Mucosa of descending colon (tissue), 3 donors: ENCODE measurements around the gene NELFA. TPM values are rescaled to one million over a fixed set of nuclear protein-coding genes. Genes with fewer than 3 reads are reported as not detected.
"Not testable (repeated sequence)": the region's sequence is repeated elsewhere in the genome, so short reads cannot be mapped to it uniquely, and the experiment has no call there.

Experiments
- ATAC-seq: fragments of 200-7000 bp; cut with Tn5 transposase; one replicate; pipeline ENCODE4 v1.9.1; 2020; ENCODE audit warnings: mild to moderate bottlenecking, moderate library complexity
- DNase-seq, 3 donors: peaks; one replicate each; pipeline ENCODE4 v3.0.0-alpha.2; 2020
- H3K36me3 ChIP-seq: fragments of 200-600 bp; one replicate; pipeline ENCODE4 v1.8.0; 2021; ENCODE audit warnings: low read depth, mild to moderate bottlenecking
- H3K4me1 ChIP-seq: fragments of 200-600 bp; one replicate; pipeline ENCODE4 v1.8.0; 2021; ENCODE audit warnings: low read depth, mild to moderate bottlenecking
- H3K4me3 ChIP-seq: fragments of 200-600 bp; one replicate; pipeline ENCODE4 v1.8.0; 2021; ENCODE audit warnings: mild to moderate bottlenecking
- H3K9me3 ChIP-seq: fragments of 200-600 bp; one replicate; pipeline ENCODE4 v1.8.0; 2021; ENCODE audit warnings: mild to moderate bottlenecking
- CTCF ChIP-seq: fragments of 200-600 bp; IDR thresholded peaks from one replicate; pipeline ENCODE4 v1.8.0; 2022; ENCODE audit warnings: antibody characterized with exemption, mild to moderate bottlenecking
- intact Hi-C, 2 donors: fragments of 100-400 bp; cut with DNase I in 1 of 2; cut with micrococcal nuclease in 1 of 2; formaldehyde crosslinking; loops; one replicate each; pipeline versions ENCODE4 v1.11.0 to v1.11.1; 2022; cut with DNase I, micrococcal nuclease
- total RNA-seq, 3 donors: library from RNA; stranded (reverse); fragmentation: NEBNext Ultra II Directional in 2 of 3; extraction: Animal tissue kit (Norgen Biotek cat#: 25700) in 2 of 3; gene quantifications; one replicate each; pipeline versions ENCODE4 v1.2.1 to v1.2.4, GENCODE V29; 2021 to 2023
- donor health status: DM: no; HTN: no; CAD: no; lungs with moderate emphysema.
- donor health status: DM: no; HTN: no; CAD: no.
- donor health status: DM: no; HTN: yes; CAD: no.

The NELFA gene
- total RNA-seq, 3 donors from 2014 or later: 31.1 to 34.2 (median 31.5) TPM

- intact Hi-C loops: no loop called here
- no peak overlapping the region for H3K4me3 ChIP-seq
- ATAC-seq: no peak
These were observed 17.0 kb upstream of the NELFA start for GRCh38 chr4:2025817-2026216.

GRCh38 chr4:2024683-2025082, 15.9 kb upstream of the NELFA start:
- ATAC-seq (no peak), DNase-seq (no peak)
- Histone ChIP-seq H3K4me1 (peaks cover 4% of the 10 kb centered on the region), H3K9me3 (no peaks in the 10 kb centered on the region), H3K36me3 (no peaks in the 10 kb centered on the region), H3K4me3 (no peak overlapping the region)
- no peak for TF ChIP-seq CTCF
- intact Hi-C loops: no loop called here

More at GRCh38 chr4:2025817-2026216, 17.0 kb upstream of the NELFA start:
- no peak for TF ChIP-seq CTCF
- no peak for DNase-seq
- H3K9me3 ChIP-seq: no peaks in the 10 kb centered on the region
- no peaks in the 10 kb centered on the region for H3K36me3 ChIP-seq
- peaks cover 3% of the 10 kb centered on the region for H3K4me1 ChIP-seq

GRCh38 chr4:2021358-2022018, 12.7 kb upstream of the NELFA start:
- H3K36me3 ChIP-seq, H3K9me3 ChIP-seq, intact Hi-C loops, H3K4me1 ChIP-seq, ATAC-seq, H3K4me3 ChIP-seq: not testable (repeated sequence)
- peak in 1 of 3 donors; percentile 25 for DNase-seq

GRCh38 chr4:2015008-2015407, 6.2 kb upstream of the NELFA start:
- peaks cover 4% of the 10 kb centered on the region for H3K4me1 ChIP-seq

GRCh38 chr4:2011583-2011982, 2.8 kb upstream of the NELFA start:
- ATAC-seq (no peak), DNase-seq (no peak)
- intact Hi-C loops: no loop called here
- no peaks in the 10 kb centered on the region for H3K36me3 ChIP-seq
- no peak overlapping the region for H3K4me3 ChIP-seq
- H3K4me1 ChIP-seq: peaks cover 14% of the 10 kb centered on the region
- no peaks in the 10 kb centered on the region for H3K9me3 ChIP-seq
- no peak for TF ChIP-seq CTCF

More at GRCh38 chr4:2015008-2015407, 6.2 kb upstream of the NELFA start:
- TF ChIP-seq CTCF: no peak
- Histone ChIP-seq H3K36me3 (no peaks in the 10 kb centered on the region), H3K4me3 (no peak overlapping the region), H3K9me3 (no peaks in the 10 kb centered on the region)
- ATAC-seq (no peak), DNase-seq (no peak)
- intact Hi-C loops: no loop called here

GRCh38 chr4:2009651-2010233, 968 bp upstream of the NELFA start:
- intact Hi-C loops: no loop called here

More at GRCh38 chr4:2009651-2010233, 968 bp upstream of the NELFA start:
- TF ChIP-seq CTCF: peak; percentile 25
- H3K9me3 ChIP-seq: no peaks in the 10 kb centered on the region
- peaks cover 14% of the 10 kb centered on the region for H3K4me1 ChIP-seq
- peak; percentile 79 to 87 (median 87) for DNase-seq
- H3K4me3 ChIP-seq: peak overlapping the region; percentile 93
- no peaks in the 10 kb centered on the region for H3K36me3 ChIP-seq
- ATAC-seq: peak; percentile 69
